Measurements from ENCODE around the gene FGG. TPM values are rescaled to one million over a fixed set of nuclear protein-coding genes. Genes with fewer than 3 reads are reported as not detected.
"Not testable (repeated sequence)": the region's sequence is repeated elsewhere in the genome, so short reads cannot be mapped to it uniquely, and the experiment has no call there.

The FGG gene
- total RNA-seq, 1 experiment from 2014 or later: not detected

DNA sequence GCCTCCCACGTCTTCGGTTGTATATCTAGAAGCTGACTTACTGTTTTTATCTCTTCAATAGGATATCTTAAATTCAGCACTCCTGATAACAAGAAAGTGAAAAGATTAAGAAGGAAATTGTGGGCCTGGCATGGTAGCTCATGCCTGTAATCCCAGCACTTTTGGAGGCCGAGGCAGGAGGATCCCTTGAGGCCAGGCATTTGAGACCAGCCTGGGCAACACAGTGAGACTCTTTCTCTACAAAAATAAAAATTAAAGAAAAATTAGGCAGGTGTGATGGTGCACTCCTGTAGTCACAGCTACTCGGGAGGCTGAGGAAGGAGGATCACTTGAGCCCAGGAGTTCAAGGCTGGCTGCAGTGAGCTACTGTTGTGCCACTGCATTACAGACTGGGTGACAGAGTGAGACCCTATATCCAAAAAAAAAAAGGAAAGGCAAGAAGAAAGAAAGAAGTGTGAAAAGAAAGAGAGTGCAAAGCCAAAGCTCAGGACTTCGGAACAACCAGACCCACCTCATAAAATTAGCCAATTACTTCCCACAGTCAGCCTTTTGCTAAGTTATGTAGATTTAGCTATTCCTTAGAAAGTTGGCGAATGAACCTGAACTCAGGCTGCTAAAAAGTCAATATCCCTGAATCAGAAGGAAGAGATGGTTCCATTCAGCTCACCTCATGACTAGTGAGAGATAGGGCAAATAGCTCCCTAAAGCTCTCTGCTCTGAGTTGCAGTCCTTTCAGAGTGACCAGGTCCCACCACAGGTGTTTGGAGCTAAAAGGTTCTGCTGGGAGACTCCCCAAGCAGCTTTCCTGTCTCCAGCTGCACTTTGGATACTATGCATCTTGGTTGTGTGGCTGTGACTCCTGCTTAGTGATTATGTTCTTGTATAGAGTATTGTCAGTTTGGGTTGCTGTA, 9.2 kb downstream of the FGG start:
- Histone ChIP-seq H3K9me3 (ENCODE audit: low read depth, low read length, poor library complexity, severe bottlenecking) (no peaks in the 10 kb centered on the region), H3K27me3 (replicated peaks; ENCODE audit: insufficient read depth, low read depth, low read length, poor library complexity) (peaks cover 6% of the 10 kb centered on the region), H3K4me3 (ENCODE audit: low read depth, low read length, poor library complexity, severe bottlenecking) (no peak overlapping the region), H3K27ac (ENCODE audit: low read depth, low read length, poor library complexity, severe bottlenecking) (no peak overlapping the region), H3K4me1 (ENCODE audit: insufficient read depth, low read length, poor library complexity, severe bottlenecking) (no peaks in the 10 kb centered on the region), H3K36me3 (ENCODE audit: insufficient read depth, low read length, poor library complexity, severe bottlenecking) (no peaks in the 10 kb centered on the region)
- ChIA-PET POLR2A (ENCODE audit: low non-redundant PET) (no interaction called here), CTCF (interaction anchor here (0.7 kb wide), 2 partner anchors 16 to 835 kb away, joined by 3 read pairs; no protein-coding TSS in a partner anchor)
- intact Hi-C loops (cut with micrococcal nuclease; ENCODE audit: unreplicated experiment): no loop called here
- no peak for DNase-seq (ENCODE audit: low spot score)
- TF ChIP-seq, protein P1, sequence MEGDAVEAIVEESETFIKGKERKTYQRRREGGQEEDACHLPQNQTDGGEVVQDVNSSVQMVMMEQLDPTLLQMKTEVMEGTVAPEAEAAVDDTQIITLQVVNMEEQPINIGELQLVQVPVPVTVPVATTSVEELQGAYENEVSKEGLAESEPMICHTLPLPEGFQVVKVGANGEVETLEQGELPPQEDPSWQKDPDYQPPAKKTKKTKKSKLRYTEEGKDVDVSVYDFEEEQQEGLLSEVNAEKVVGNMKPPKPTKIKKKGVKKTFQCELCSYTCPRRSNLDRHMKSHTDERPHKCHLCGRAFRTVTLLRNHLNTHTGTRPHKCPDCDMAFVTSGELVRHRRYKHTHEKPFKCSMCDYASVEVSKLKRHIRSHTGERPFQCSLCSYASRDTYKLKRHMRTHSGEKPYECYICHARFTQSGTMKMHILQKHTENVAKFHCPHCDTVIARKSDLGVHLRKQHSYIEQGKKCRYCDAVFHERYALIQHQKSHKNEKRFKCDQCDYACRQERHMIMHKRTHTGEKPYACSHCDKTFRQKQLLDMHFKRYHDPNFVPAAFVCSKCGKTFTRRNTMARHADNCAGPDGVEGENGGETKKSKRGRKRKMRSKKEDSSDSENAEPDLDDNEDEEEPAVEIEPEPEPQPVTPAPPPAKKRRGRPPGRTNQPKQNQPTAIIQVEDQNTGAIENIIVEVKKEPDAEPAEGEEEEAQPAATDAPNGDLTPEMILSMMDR (conservative IDR thresholded peaks at IDR 0.05; ENCODE audit: low read depth, low read length): no peak
- TF ChIP-seq EZH2 (IDR thresholded peaks at IDR 0.05; ENCODE audit: borderline replicate concordance, low read depth, low read length, poor library complexity, severe bottlenecking): no peak
- no TSS peak for BruUV-seq (replicated peaks)

DNA sequence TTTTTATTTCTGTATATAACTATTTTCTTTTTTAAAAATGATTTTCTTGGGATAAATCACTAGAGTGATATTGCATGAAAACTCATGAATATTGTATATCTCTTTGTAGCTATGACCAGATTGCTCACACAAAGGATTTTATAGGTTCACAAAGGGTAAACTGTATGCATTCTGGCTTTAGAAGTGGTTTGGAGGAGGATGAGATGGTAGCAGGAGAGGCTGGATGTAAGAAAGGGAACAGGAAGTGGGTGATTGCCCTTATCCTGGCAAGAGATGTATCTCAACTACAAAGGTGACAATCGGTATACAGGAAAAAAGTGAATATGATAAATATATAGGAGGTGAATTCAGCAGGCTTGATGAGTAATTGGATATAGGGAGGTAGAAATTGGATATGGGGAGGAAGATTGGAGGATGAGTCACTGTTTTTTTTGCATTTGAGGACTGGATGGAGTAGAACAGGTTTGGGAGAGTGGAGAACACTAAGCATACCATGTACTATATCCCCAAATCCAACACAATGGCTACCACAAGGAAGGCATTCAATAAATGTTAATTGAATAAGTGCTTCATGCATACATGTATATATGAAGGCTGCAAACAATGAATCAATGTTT, 9.9 kb downstream of the FGG start:
- Histone ChIP-seq H3K27ac (ENCODE audit: low read depth, low read length, poor library complexity, severe bottlenecking) (no peak overlapping the region), H3K4me1 (ENCODE audit: insufficient read depth, low read length, poor library complexity, severe bottlenecking) (no peaks in the 10 kb centered on the region), H3K4me3 (ENCODE audit: low read depth, low read length, poor library complexity, severe bottlenecking) (no peak overlapping the region), H3K27me3 (replicated peaks; ENCODE audit: insufficient read depth, low read depth, low read length, poor library complexity) (no peaks in the 10 kb centered on the region), H3K36me3 (ENCODE audit: insufficient read depth, low read length, poor library complexity, severe bottlenecking) (no peaks in the 10 kb centered on the region), H3K9me3 (ENCODE audit: low read depth, low read length, poor library complexity, severe bottlenecking) (no peaks in the 10 kb centered on the region)
- CTCF ChIA-PET: no interaction called here
- intact Hi-C loops (cut with micrococcal nuclease; ENCODE audit: unreplicated experiment): no loop called here
- BruUV-seq (replicated peaks): no TSS peak
- no peak for DNase-seq (ENCODE audit: low spot score)
- no peak for TF ChIP-seq EZH2 (IDR thresholded peaks at IDR 0.05; ENCODE audit: borderline replicate concordance, low read depth, low read length, poor library complexity, severe bottlenecking)
- TF ChIP-seq, protein P1 (conservative IDR thresholded peaks at IDR 0.05; ENCODE audit: low read depth, low read length): no peak
- POLR2A ChIA-PET (ENCODE audit: low non-redundant PET): no interaction called here

DNA sequence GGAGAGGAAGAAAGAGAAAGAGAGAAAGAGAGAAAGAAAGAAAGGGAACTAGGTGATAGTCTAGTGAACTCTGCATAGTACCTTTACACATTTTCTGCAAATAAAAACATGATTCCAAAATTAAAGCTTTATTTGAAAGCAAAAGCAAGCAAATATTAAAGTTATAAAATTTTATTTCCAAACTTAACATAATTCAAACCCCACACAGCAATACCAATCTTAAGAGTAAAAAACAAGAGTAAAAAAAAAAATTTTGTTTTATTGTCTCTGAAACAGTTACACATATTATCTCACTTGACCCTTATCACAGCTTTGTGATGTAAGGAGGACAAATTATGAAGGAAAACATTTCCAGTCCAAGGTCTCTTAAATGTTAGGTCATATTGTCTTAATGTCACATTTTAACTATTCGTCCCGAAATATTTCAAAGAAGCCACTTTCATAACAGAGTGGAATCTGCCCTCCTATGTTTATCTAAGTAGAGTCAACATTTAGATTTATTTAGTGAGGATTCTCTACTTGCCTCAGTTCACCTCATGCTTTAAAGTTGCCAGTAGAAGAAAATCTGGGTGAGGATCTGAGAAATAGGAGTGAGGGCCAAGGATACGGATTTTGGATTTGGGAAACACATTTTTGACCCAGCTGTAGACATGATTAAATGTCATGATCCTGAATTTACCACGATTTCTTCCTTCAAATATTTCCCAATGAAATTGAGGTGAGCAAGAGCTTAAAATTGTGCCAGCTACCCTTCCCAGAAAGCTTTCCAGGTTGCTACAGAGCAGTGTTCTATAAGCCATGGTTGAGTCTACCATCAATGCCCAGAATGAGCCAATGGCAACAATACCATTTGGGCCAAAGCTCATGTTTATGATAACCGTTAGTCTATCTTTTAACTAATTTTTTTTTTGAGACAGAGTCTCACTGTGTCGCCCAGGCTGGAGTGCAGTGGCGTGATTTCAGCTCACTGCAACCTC, 14.4 kb downstream of the FGG start:
- Histone ChIP-seq H3K27me3 (replicated peaks; ENCODE audit: insufficient read depth, low read depth, low read length, poor library complexity) (no peaks in the 10 kb centered on the region), H3K4me3 (ENCODE audit: low read depth, low read length, poor library complexity, severe bottlenecking) (no peak overlapping the region), H3K27ac (ENCODE audit: low read depth, low read length, poor library complexity, severe bottlenecking) (no peak overlapping the region), H3K36me3 (ENCODE audit: insufficient read depth, low read length, poor library complexity, severe bottlenecking) (no peaks in the 10 kb centered on the region), H3K4me1 (ENCODE audit: insufficient read depth, low read length, poor library complexity, severe bottlenecking) (no peaks in the 10 kb centered on the region), H3K9me3 (ENCODE audit: low read depth, low read length, poor library complexity, severe bottlenecking) (no peaks in the 10 kb centered on the region)
- intact Hi-C loops (cut with micrococcal nuclease; ENCODE audit: unreplicated experiment): no loop called here
- ChIA-PET CTCF (no interaction called here), POLR2A (ENCODE audit: low non-redundant PET) (no interaction called here)
- no TSS peak for BruUV-seq (replicated peaks)
- no peak for DNase-seq (ENCODE audit: low spot score)
- no peak for TF ChIP-seq EZH2 (IDR thresholded peaks at IDR 0.05; ENCODE audit: borderline replicate concordance, low read depth, low read length, poor library complexity, severe bottlenecking)
- TF ChIP-seq, protein P1 (conservative IDR thresholded peaks at IDR 0.05; ENCODE audit: low read depth, low read length): no peak

DNA sequence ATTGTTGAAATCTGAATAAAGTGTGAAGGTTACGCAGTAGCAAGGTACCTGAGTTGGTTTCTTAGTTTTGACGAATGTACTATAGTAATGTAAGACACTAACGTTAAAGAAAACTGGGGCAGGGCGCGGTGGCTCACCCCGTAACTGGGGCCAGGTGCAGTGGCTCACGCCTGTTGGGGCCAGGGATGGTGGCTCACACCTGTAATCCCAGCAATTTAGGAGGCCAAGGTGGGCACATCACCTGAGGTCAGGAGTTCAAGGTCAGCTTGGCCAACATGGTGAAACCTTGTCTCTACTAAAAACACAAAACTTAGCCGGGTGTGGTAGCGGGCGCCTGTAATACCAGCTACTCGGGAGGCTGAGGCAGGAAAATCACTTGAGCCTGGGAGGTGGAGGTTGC, 15.2 kb downstream of the FGG start:
- POLR2A ChIA-PET (ENCODE audit: low non-redundant PET); intact Hi-C loops (cut with micrococcal nuclease; ENCODE audit: unreplicated experiment); H3K9me3 ChIP-seq (ENCODE audit: low read depth, low read length, poor library complexity, severe bottlenecking); H3K36me3 ChIP-seq (ENCODE audit: insufficient read depth, low read length, poor library complexity, severe bottlenecking); H3K4me1 ChIP-seq (ENCODE audit: insufficient read depth, low read length, poor library complexity, severe bottlenecking); CTCF ChIA-PET; BruUV-seq (replicated peaks); H3K27me3 ChIP-seq (replicated peaks; ENCODE audit: insufficient read depth, low read depth, low read length, poor library complexity); H3K4me3 ChIP-seq (ENCODE audit: low read depth, low read length, poor library complexity, severe bottlenecking); H3K27ac ChIP-seq (ENCODE audit: low read depth, low read length, poor library complexity, severe bottlenecking); DNase-seq (ENCODE audit: low spot score): not testable (repeated sequence)
